Measurements from ENCODE around the gene KIR3DL3.
"Not testable (repeated sequence)": the region's sequence is repeated elsewhere in the genome, so short reads cannot be mapped to it uniquely, and the experiment has no call there.

- TF ChIP-seq CTCF (IDR thresholded peaks at IDR 0.05; ENCODE audit: low read length); EZH2 (IDR thresholded peaks at IDR 0.05; ENCODE audit: borderline replicate concordance, low read length): not testable (repeated sequence)
These were observed 19.8 kb downstream of the KIR3DL3 start for GRCh38 chr19:54744080-54744479.
